Mucosa of rectum (tissue), 2 donors: ENCODE results near the gene SMPD4.
"Not testable (repeated sequence)": the region's sequence is repeated elsewhere in the genome, so short reads cannot be mapped to it uniquely, and the experiment has no call there.

ENCODE experiments used
- H3K27ac ChIP-seq, 2 donors: one replicate each; pipeline ENCODE4 v1.7.0; 2013; ENCODE audit warnings: inconsistent platforms in 2 of 2, low read depth in 2 of 2, low read length in 2 of 2
- H3K27me3 ChIP-seq, 2 donors: one replicate each; pipeline ENCODE4 v1.7.0; 2013; ENCODE audit warnings: low read length in 2 of 2; ENCODE audit not compliant: control insufficient read depth in 2 of 2, insufficient read depth in 2 of 2
- H3K36me3 ChIP-seq, 2 donors: one replicate each; pipeline ENCODE4 v1.7.0; 2013; ENCODE audit warnings: low read length in 2 of 2; ENCODE audit not compliant: control insufficient read depth in 2 of 2, insufficient read depth in 2 of 2
- H3K4me1 ChIP-seq, 2 donors: one replicate each; pipeline ENCODE4 v1.7.0; 2013; ENCODE audit warnings: low read length in 2 of 2, mild to moderate bottlenecking in 1 of 2; ENCODE audit not compliant: control insufficient read depth in 2 of 2, insufficient read depth in 2 of 2
- H3K4me3 ChIP-seq, 2 donors: one replicate each; pipeline ENCODE4 v1.7.0; 2013; ENCODE audit warnings: low read length in 2 of 2
- H3K9ac ChIP-seq, 2 donors: one replicate each; pipeline ENCODE4 v1.7.0; 2013; ENCODE audit warnings: low read length in 2 of 2, low read depth in 1 of 2, mild to moderate bottlenecking in 1 of 2
- H3K9me3 ChIP-seq, 2 donors: one replicate each; pipeline ENCODE4 v1.7.0; 2013; ENCODE audit warnings: low read length in 2 of 2; ENCODE audit not compliant: control insufficient read depth in 2 of 2
- donor health status: healthy.
- donor health status: Normal muscosa, but diverticular disease.

Gene SMPD4

GRCh38 chr2:130142396-130143265, 38.8 kb downstream of the SMPD4 start:
- H3K4me3 ChIP-seq, H3K4me1 ChIP-seq, H3K27me3 ChIP-seq, H3K27ac ChIP-seq, H3K36me3 ChIP-seq, H3K9ac ChIP-seq, H3K9me3 ChIP-seq: not testable (repeated sequence)

GRCh38 chr2:130141645-130142370, 39.6 kb downstream of the SMPD4 start:
- not testable (repeated sequence) for H3K9me3 ChIP-seq, H3K36me3 ChIP-seq, H3K9ac ChIP-seq, H3K4me3 ChIP-seq, H3K27ac ChIP-seq, H3K4me1 ChIP-seq, H3K27me3 ChIP-seq

GRCh38 chr2:130141002-130141401, 40.4 kb downstream of the SMPD4 start:
- not testable (repeated sequence) for H3K36me3 ChIP-seq, H3K27me3 ChIP-seq, H3K4me1 ChIP-seq, H3K9me3 ChIP-seq, H3K4me3 ChIP-seq, H3K9ac ChIP-seq, H3K27ac ChIP-seq

GRCh38 chr2:130140516-130140915, 40.9 kb downstream of the SMPD4 start:
- H3K4me3 ChIP-seq, H3K4me1 ChIP-seq, H3K9ac ChIP-seq, H3K36me3 ChIP-seq, H3K27ac ChIP-seq, H3K27me3 ChIP-seq, H3K9me3 ChIP-seq: not testable (repeated sequence)

DNA sequence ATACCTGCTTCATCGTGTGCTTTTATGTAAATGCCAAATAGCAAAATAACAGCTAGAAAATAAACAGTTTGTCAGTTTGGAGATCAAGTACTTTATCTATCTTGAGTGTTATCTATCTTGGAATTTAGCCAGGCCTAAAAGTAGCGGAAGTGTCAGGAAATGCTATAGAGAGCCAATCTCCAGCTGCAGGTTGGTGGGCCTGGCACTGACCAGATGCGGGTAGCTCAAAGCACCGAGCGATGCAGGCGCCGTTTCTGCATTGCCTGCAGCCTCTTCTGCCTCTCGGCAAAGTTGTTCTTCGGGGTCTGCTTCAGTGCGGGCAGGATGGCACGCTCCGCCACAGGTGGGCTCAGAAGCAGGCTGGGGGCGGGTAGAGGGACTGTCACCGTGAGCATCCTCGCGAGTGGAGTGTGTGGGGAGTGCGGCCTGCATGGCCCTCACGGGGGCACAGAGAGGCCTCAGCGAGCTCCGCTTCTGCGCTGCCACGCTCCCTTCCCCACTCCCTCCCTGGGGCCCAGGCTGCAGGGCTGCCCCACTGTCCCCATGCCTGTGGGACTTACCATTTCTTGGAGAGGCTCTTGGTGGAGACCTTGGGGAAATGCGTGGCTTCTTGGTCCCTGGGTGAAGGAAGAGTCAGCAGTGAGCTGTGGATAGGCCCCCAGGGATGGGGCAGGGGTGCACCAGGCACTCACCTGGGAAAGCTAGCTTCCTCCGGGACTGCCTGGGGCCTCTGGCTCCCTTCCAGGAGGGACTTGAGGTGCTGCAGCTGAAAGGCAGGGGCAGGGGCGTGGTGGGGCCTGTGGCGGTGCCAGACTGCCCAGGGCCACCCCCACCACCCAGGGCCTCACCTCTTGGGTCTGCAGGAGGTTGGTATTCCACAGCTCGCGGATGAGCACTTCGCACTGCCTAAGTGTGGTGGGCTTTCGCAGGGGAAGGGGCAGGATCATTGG, 41.8 kb downstream of the SMPD4 start:
- not testable (repeated sequence) for H3K9me3 ChIP-seq, H3K36me3 ChIP-seq, H3K4me1 ChIP-seq, H3K27ac ChIP-seq, H3K4me3 ChIP-seq, H3K9ac ChIP-seq, H3K27me3 ChIP-seq

- not testable (repeated sequence) for H3K9me3 ChIP-seq, H3K36me3 ChIP-seq, H3K4me3 ChIP-seq, H3K27me3 ChIP-seq, H3K9ac ChIP-seq, H3K27ac ChIP-seq, H3K4me1 ChIP-seq
Observed at GRCh38 chr2:130138841-130139251, 42.6 kb downstream of the SMPD4 start.

GRCh38 chr2:130138326-130138725, 43.1 kb downstream of the SMPD4 start:
- H3K36me3 ChIP-seq, H3K27ac ChIP-seq, H3K27me3 ChIP-seq, H3K9me3 ChIP-seq, H3K4me3 ChIP-seq, H3K4me1 ChIP-seq, H3K9ac ChIP-seq: not testable (repeated sequence)

DNA sequence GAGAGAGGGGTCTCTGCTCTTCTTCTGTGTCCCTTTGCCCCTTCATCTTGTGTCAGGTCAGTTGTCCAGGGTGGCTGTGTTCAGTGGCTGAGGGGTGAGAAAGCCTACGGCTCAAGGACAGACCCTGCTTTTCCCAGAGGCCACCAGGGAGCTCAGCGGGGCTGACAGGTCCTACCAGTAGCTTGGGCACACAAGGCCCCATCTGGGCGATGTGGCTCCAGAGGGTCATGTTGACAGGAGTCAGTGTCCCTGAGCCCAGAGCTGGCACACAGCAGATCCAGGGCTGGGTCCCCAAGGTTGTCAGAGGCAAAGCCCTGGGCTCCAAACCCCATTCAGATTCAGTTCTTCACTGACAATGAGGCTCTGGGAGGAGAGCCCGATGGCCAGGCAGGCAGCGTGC, 44.3 kb downstream of the SMPD4 start:
- H3K36me3 ChIP-seq, H3K9me3 ChIP-seq, H3K4me3 ChIP-seq, H3K27me3 ChIP-seq, H3K27ac ChIP-seq, H3K9ac ChIP-seq, H3K4me1 ChIP-seq: not testable (repeated sequence)

GRCh38 chr2:130136546-130136945, 44.9 kb downstream of the SMPD4 start:
- not testable (repeated sequence) for H3K9ac ChIP-seq, H3K4me3 ChIP-seq

More at GRCh38 chr2:130136546-130136945, 44.9 kb downstream of the SMPD4 start:
- H3K36me3 ChIP-seq, H3K9me3 ChIP-seq, H3K27ac ChIP-seq, H3K4me1 ChIP-seq, H3K27me3 ChIP-seq: not testable (repeated sequence)
